GM23248 (cell line): Measurements from ENCODE around the gene NEUROD6.

Source experiments
- EZH2 ChIP-seq: fragments of 200-600 bp; sonication (generic); IDR thresholded peaks from 2 replicates; pipeline ENCODE4 v1.6.1; 2018; ENCODE audit warnings: antibody characterized with exemption, mild to moderate bottlenecking; ENCODE audit not compliant: insufficient read depth, poor library complexity, severe bottlenecking
- EZH2phosphoT487 ChIP-seq: fragments of 200-600 bp; sonication (generic); IDR thresholded peaks from 2 replicates; pipeline ENCODE4 v1.6.1; 2018; ENCODE audit warnings: antibody characterized with exemption, moderate library complexity, mild to moderate bottlenecking, low read depth; ENCODE audit not compliant: insufficient read depth

GRCh38 chr7:31368620-31369019 is 28.1 kb upstream of the NEUROD6 start:
- TF ChIP-seq EZH2 (no peak), EZH2phosphoT487 (no peak)
